Measurements from ENCODE around the gene TBX4.
"Not testable (repeated sequence)": the region's sequence is repeated elsewhere in the genome, so short reads cannot be mapped to it uniquely, and the experiment has no call there.

Gene TBX4

GRCh38 chr17:61429274-61429673, 22.9 kb upstream of the TBX4 start:
- DNase-seq (ENCODE audit: low read depth in 2 of 2): no peak

- DNase-seq (ENCODE audit: low read depth in 2 of 2): not testable (repeated sequence)
Observed at GRCh38 chr17:61429831-61430230, 22.4 kb upstream of the TBX4 start.

GRCh38 chr17:61431594-61432311, 20.5 kb upstream of the TBX4 start:
- no peak for DNase-seq (ENCODE audit: low read depth in 2 of 2)

DNA sequence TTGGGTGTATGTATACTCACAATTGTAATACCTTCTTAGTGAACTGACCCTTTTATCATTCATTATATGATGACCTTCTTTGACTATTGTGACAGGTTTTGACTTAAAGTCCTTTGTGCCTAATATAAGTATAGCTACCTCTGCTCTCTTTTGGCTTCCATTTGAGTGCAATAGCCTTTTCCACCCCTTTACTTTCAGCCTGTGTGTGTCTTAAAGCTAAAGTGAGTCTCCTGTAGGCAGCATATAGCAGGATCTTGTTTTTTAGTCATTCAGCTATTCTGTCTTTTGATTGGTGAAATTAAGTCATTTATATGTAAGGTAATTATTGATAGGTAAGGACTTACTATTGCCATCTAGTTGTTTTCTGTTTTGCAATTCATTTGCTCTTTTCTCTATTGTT, 15.9 kb upstream of the TBX4 start:
- no peak for DNase-seq (ENCODE audit: low read depth in 2 of 2)

GRCh38 chr17:61436995-61437704, 15.1 kb upstream of the TBX4 start:
- DNase-seq (ENCODE audit: low read depth in 2 of 2): no peak

DNA sequence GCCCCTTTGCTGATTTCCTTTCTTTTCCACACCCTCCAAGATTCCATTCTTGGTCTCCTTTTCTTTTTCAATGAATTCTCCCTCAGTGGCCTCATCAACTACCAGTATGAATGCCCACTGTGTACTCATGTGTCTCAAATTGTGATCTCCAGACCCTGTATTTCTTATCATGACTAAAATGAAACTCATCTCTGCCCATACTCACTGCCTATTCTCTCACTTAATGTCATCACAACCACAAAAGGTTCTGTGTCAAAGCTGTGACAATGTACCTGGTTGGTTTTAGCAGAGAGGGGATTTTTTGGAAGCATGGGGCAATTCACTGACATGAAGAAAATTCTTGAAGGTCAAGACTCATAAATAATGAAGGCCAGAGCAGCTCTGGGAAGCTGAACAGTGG, 11.5 kb upstream of the TBX4 start:
- no peak for DNase-seq (ENCODE audit: low read depth in 2 of 2)

DNA sequence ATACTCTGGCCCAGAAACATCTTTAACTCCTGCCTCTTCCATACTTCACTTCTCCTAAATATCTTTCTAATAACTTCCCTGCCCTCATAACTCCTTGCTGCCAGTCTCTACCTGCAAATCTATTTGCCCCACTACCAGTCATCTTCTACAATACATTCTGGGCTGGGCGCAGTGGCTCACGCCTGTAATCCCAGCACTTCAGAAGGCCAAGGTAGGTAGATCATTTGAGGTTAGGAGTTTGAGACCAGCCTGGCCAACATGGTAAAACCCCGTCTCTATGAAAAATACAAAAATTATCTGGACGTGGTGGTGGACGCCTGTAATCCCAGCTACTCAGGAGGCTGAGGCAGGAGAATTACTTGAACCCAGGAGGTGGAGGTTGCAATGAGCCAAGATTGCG, 10.7 kb upstream of the TBX4 start:
- not testable (repeated sequence) for DNase-seq (ENCODE audit: low read depth in 2 of 2)

GRCh38 chr17:61442136-61442775, 10.0 kb upstream of the TBX4 start:
- DNase-seq (ENCODE audit: low read depth in 2 of 2): no peak

DNA sequence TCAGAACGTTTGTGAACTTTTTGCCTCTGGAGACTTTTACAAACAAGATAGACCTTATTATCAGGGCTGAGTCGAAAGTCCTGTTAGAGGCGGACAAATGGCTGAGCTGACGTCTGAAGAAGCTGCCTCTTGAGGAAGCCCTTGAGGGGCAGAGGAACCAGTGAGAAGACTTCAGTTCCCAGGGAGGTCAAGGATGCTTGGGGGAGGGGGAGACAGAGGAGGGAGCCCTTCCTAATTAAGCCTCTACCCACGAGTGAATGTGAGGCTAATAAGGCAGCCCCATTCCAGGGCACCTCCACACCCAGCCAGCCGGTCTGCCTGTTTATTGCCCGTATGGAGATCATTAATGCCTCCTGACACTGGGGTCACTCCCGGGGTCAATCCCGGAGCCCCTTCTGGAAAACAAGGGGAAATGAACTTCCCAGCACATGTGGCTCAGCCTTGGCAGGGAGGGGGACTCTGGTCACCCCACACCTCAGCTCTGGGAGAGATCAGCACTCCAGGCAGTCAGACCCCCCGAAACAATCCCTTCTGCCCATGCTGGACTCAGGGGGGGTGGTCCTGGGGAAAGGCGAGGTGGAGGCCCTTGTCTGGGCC, 9.2 kb upstream of the TBX4 start:
- DNase-seq (ENCODE audit: low read depth in 2 of 2): no peak

DNA sequence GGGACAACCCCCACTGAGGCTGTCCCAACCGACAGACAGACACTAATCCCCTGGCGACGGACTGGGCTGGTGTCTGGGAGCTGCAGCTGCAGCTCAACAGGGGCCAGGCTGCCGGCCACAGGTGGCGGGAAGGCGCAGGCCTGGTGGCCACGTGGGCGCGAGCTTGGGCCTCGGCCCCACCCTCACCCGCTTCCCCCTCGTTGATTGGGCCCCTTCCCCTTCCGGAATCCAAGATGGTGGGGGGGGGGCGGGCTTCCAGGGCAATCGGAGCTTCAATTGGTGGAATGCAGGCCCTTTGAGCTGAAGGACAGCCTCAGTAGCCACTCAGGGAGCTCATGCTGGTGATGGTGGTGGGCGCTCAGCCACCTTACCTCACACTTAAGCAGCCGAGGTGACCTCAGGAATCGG, 8.7 kb upstream of the TBX4 start:
- no peak for DNase-seq (ENCODE audit: low read depth in 2 of 2)

GRCh38 chr17:61444075-61444474, 8.1 kb upstream of the TBX4 start:
- DNase-seq (ENCODE audit: low read depth in 2 of 2): no peak

GRCh38 chr17:61444831-61445230, 7.4 kb upstream of the TBX4 start:
- no peak for DNase-seq (ENCODE audit: low read depth in 2 of 2)

DNA sequence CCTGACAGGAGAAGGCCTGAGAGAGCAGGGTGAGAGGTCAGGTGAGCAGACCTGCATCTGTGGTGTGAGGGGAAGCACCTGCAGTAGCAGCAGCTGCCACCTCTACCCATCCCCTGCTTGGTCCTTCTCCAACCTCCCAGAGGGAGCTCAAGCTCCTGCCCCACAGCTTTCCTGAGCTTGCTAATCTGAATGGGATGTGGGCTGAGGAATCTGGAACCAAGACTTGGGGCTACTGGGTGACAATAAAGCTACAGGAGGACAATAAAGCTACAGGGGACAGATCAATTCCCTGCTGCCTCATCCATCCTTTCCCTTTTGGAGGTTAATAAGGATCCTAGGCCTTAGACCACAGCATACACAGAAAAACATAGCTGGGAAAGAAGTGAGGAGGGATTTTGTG, 4.9 kb upstream of the TBX4 start:
- DNase-seq (ENCODE audit: low read depth in 2 of 2): no peak

DNA sequence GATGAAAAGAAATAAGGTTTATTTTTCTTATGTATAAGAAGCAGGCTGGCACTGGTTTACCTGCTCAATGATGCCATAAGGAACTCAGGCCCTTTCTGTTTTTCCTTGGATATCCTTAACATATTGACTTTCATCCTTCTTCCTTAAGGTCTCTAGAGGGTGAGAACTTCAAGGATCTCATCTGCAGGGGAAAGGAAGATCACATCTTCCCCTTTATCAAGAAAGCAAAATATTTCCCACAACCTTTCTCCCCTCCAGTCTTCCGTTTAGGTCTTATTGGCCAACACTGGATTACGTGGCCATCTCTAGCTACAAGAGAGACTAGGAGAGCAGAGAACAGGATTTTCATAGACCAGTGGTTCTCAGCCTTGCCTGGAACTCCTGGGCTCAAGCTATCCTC, 4.2 kb upstream of the TBX4 start:
- no peak for DNase-seq (ENCODE audit: low read depth in 2 of 2)

- DNase-seq (ENCODE audit: low read depth in 2 of 2): not testable (repeated sequence)
Observed at GRCh38 chr17:61449140-61449539, 3.1 kb upstream of the TBX4 start.

DNA sequence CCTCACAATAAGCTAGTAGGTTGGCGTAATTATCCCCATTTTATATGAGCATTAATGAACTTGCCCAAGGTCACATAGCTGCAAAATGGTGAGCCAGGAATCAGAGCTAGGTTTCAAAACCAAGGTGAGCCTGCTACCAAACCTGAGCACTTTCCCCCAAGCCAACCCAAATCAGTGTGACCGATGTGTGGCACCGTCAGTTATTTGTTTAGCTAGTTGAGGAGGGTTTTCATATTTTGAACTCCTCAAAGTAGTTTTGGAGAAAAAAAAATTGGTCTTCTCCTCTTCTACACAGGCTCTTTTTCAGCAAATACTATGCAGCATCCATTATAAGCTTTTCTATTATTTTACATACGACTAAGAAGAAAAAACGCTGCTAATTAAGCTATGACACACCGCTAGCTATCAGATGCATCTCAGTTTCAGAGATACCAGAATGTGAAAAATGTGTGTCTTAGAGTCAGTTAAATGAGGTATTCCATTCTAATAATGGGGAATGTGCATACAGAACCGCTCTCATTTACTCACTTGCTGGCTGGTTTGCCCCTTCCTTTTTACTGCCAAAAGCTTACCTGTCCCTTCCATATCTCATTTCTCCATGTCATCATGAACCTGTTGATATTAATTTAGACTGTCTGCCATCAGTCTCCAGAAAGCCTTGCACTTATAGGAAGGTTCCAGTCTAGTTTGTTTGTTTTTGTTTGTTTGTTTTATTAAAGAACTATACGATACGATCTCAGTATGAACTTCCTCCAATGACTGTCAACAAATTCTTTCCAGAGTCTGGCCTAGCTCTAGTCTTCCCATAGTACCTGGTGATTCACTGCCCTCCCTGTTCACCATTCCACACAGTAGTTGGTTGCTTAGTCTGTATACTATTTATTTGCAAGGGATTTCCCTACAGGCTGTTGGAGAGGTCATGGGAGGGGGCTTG, 2.2 kb upstream of the TBX4 start:
- DNase-seq (ENCODE audit: low read depth in 2 of 2): no peak

DNA sequence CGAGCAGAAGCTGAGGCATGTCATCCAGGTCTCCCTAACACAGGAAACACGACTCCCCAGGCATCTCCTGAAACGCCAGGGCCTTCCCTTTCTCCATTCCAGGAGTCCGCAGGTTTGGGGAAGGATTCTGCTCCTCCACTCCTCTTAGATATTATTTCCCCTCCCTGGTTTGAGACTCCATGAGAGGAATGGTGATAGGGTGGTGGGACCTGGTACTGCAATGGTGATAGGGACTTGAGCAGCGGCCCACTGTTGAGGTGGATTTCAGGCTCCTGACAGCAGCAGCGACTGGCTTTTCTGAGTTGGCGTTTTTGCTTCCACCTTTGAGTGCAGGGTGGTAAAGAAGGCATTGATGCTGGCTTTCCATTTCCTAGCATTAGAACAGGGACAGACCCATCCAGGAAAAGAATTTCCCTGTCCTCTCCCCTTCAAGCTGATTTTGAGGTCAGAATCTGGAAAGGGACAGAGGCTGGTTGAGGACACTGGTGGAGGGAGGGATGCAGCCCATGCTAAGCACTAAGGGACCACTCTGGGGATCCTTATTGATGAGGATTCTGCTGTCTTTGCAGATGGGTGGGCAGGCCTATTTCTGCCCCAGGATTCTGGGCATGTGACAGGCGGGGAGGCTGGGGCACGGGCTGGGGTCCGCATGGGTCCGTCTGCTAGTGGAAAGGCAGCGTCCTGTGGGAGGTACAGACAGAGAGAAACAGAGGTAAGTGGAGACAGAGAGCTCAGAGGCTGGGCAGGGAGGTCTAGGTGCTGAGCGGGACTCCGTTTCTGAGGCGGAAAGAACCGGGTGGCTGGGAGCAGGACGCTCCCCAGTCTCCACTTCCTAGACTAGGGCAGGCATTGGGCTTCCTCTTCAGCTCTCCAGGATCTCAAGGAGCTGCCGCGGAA, 1.3 kb upstream of the TBX4 start:
- no peak for DNase-seq (ENCODE audit: low read depth in 2 of 2)

DNA sequence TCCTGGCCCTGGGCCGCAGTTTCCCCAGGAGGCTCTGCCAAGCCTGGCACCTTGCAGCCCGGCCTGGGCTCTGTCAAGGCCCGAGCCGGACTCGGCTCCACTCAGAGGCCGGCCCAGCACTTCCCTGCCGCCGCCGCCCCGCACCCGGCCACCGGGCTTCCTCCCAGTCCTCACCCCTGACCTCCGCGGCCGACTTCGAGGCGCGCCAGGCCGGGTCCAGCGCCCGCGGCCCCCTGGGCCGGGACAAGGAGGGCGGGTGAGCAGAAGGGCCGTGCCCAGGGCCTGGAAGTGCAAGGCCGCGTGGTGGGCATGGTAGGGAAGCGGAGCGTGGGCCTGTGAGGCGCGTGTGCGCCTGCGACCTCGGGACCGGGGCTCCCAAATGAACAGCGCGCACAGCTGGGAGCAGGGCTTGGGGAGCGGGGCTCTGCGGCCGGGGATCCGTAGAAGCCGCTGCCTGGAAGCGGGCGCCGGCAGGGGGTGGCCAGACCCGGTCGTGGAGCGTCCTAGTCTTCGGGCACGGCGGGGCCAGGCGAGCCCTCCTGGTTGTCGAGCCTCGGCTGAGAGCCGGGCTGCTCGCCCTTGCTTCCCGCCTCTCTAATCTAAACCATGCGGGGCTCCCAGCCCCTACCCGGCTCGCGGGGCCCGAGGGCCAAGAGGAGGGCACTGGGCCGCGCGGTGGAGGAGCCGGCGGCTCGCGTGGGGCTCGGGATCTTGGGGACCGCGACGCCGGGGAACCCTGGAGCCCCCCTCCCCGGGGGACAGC, 503 bp upstream of the TBX4 start:
- no peak for DNase-seq (ENCODE audit: low read depth in 2 of 2)

GRCh38 chr17:61453566-61454380, 1.6 kb downstream of the TBX4 start:
- no peak for DNase-seq (ENCODE audit: low read depth in 2 of 2)

All from stimulated activated CD8-positive, alpha-beta memory T cell treated with anti-CD3 and anti-CD28 coated beads, Interleukin-15, amount 100 ng/mL, for 4 hours (primary cell).